NCI-H2227 treated with DMSO at 0.1 percent for 48 hours (cell line): Measurements from ENCODE around the gene ARMC7.
A peak's percentile ranks its signal among the peaks of the same experiment; 100 is the strongest.
"Not testable (repeated sequence)": the region's sequence is repeated elsewhere in the genome, so short reads cannot be mapped to it uniquely, and the experiment has no call there.

ENCODE experiments used
- DNase-seq: peaks from one replicate; lab custom pipeline; 2025; lab: John Stamatoyannopoulos, UW

The ARMC7 gene

GRCh38 chr17:75154195-75155106 is 44.7 kb downstream of the ARMC7 start, which contains the start of gene JPT1:
JPT1 (minus strand) TSS chr17:75154512; CDS start chr17:75154397, 115 bp downstream.
- peak; percentile 97 for DNase-seq

DNA sequence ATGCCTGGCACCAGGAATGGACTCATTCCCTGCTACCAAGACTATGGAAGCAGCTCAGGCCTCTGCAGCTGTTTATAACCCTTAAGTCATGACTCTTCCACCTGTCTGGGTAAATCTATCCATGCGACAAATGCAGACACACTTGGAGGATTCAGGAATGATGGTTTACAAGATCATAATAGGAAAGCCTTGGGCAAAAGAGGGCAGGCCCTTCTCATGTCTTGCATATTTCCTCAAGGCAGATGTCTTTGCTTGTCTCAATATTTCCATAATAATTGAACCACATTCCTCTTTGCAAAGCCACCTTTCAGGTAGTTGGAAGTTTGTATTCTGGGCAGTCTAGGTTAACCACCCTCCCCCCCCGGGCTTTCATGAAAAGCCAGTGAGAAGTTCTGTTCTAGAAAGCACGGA is 45.4 kb downstream of the ARMC7 start:
- no peak for DNase-seq

GRCh38 chr17:75158480-75158879 is 48.7 kb downstream of the ARMC7 start:
- not testable (repeated sequence) for DNase-seq

DNA sequence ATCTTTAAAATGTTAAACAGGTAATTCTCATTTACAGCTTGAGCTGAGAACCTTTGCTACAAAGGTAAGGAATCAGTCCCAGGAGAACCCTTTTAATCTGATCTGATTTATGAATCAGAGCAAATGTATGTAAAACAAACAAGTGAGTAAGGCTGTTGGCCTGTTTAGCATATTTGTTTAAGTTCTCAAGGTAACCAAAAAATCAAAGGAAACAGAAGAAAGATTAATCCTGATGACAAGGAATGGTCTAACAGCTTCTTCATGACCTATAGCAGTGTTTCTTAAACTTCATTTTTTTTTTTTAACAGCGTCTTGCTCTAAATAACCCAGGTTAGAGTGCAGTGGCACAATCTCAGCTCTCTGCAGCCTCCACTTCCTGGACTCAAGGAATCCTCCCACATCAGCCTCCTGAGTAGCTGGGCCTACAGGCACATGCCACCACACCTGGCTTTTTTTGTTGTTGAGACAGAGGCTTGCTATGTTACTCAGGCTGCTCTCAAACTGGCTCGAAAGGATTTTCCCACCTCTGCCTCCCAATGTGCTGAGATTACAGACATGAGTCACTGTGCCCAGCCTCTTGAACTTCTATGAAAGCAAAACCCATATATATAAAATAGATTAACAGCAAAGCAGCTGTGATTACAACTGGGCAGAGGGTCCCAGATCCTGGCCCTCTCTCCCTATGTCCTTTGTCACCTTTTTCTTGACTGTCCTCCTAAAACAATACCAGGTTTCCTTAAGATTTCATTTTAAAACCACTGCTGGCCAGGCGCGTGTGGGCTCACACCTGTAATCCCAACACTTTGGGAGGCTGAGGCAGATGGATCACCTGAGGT is 49.6 kb downstream of the ARMC7 start:
- DNase-seq = no peak

- DNase-seq = no peak
These were observed 50.4 kb downstream of the ARMC7 start for GRCh38 chr17:75160211-75160610.

GRCh38 chr17:75163074-75163473 is 53.3 kb downstream of the ARMC7 start:
- no peak for DNase-seq

GRCh38 chr17:75164606-75165005 is 54.8 kb downstream of the ARMC7 start:
- DNase-seq = not testable (repeated sequence)

- no peak for DNase-seq
These were observed 59.2 kb downstream of the ARMC7 start for GRCh38 chr17:75168998-75169397.

DNA sequence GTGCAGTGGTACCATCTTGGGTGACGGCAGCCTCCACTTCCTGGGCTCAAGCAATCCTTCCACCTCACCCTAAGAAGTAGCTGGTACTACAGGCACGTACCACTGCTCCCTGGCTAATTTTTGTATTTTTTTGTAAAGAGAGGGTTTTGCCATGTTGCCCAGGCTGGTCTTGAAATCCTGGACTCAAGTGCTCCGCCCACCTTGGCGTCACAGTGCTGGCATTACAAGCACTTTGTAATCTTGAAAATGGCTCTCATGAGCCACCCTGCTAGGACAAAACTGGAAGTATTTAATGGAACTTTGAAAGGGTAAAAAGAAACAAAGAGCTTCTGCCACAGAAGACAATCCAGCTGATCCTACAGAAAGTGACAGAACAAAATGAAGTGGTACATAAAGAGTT is 63.8 kb downstream of the ARMC7 start:
- no peak for DNase-seq

DNA sequence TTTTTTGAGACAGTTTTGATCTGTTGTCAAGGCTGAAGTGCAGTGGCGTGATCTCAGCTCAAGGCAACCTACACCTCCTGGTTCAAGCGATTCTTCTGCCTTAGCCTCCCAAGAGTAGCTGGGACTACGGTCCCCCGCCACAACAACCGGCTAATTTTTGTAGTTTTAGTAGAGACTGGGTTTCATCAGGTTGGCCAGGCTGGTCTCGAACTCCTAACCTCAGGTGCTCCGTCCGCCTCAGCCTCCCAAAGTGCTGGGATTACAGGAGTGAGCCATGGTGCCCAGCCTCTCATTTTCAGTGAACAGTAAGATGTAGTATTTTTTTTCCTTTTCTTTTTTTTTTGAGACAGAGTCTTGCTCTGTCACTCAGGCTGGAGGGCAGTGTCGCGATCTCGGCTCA is 65.2 kb downstream of the ARMC7 start:
- DNase-seq = no peak

GRCh38 chr17:75176625-75177024 is 66.9 kb downstream of the ARMC7 start:
- no peak for DNase-seq

GRCh38 chr17:75178453-75178852 is 68.7 kb downstream of the ARMC7 start:
- no peak for DNase-seq
